Liver (tissue), 9 donors: ENCODE measurements around the gene CD2. TPM values are rescaled to one million over a fixed set of nuclear protein-coding genes. Genes with fewer than 3 reads are reported as not detected.

ENCODE experiments used
- DNase-seq: peaks from one replicate; pipeline ENCODE4 v3.0.0-alpha.2; 2017; ENCODE audit warnings: low spot score
- H3K27ac ChIP-seq, 2 donors: one replicate each; pipeline ENCODE4 v1.7.0; 2013; ENCODE audit warnings: inconsistent platforms in 2 of 2, low read length in 2 of 2, control low read depth in 1 of 2, low read depth in 1 of 2, mild to moderate bottlenecking in 1 of 2
- H3K27me3 ChIP-seq, 4 donors: one replicate each; pipeline versions ENCODE4 v1.6.1 to v1.7.0; 2013; ENCODE audit warnings: low read length in 3 of 4, inconsistent platforms in 1 of 4, mild to moderate bottlenecking in 1 of 4, moderate library complexity in 1 of 4; ENCODE audit not compliant: control insufficient read depth in 4 of 4, insufficient read depth in 4 of 4
- H3K36me3 ChIP-seq, 4 donors: one replicate each; pipeline versions ENCODE4 v1.6.1 to v1.7.0; 2013; ENCODE audit warnings: low read length in 3 of 4, mild to moderate bottlenecking in 3 of 4, low read depth in 1 of 4, moderate library complexity in 1 of 4; ENCODE audit not compliant: control insufficient read depth in 4 of 4, insufficient read depth in 3 of 4
- H3K4me1 ChIP-seq, 4 donors: one replicate each; pipeline versions ENCODE4 v1.6.1 to v1.7.0; 2013; ENCODE audit warnings: low read length in 3 of 4, mild to moderate bottlenecking in 3 of 4, moderate library complexity in 1 of 4; ENCODE audit not compliant: control insufficient read depth in 4 of 4, insufficient read depth in 4 of 4
- H3K4me3 ChIP-seq, 3 donors: one replicate each; pipeline versions ENCODE4 v1.6.1 to v1.7.0; 2013; ENCODE audit warnings: low read length in 3 of 3, control low read depth in 1 of 3, low read depth in 1 of 3, mild to moderate bottlenecking in 1 of 3
- H3K9ac ChIP-seq, 2 donors: one replicate each; pipeline ENCODE4 v1.7.0; 2013; ENCODE audit warnings: low read length in 2 of 2, mild to moderate bottlenecking in 2 of 2, moderate library complexity in 2 of 2, control low read depth in 1 of 2, low read depth in 1 of 2
- H3K9me3 ChIP-seq, 4 donors: one replicate each; pipeline versions ENCODE4 v1.6.1 to v1.7.0; 2013; ENCODE audit warnings: low read length in 3 of 4; ENCODE audit not compliant: control insufficient read depth in 4 of 4
- ATF3 ChIP-seq: IDR thresholded peaks from 2 replicates; pipeline ENCODE4 v1.6.1; 2016; ENCODE audit warnings: antibody characterized with exemption
- EGR1 ChIP-seq, 2 donors: IDR thresholded peaks; 2 replicates each; pipeline ENCODE4 v1.6.1; 2016 to 2018; ENCODE audit warnings: antibody characterized with exemption in 2 of 2, low read depth in 2 of 2
- FOXA1 ChIP-seq: IDR thresholded peaks from 2 replicates; pipeline ENCODE4 v1.6.1; 2016; ENCODE audit warnings: antibody characterized with exemption
- FOXA2 ChIP-seq: IDR thresholded peaks from 2 replicates; pipeline ENCODE4 v1.6.1; 2016; ENCODE audit warnings: antibody characterized with exemption
- GABPA ChIP-seq, 2 donors: IDR thresholded peaks in 1 of 2; conservative IDR thresholded peaks in 1 of 2; 2 replicates each; pipeline ENCODE4 v1.6.1; 2016; ENCODE audit warnings: antibody characterized with exemption in 2 of 2, mild to moderate bottlenecking in 1 of 2, moderate library complexity in 1 of 2
- HNF4A ChIP-seq, 2 donors: conservative IDR thresholded peaks; 2 replicates each; pipeline ENCODE4 v1.6.1; 2016; ENCODE audit warnings: antibody characterized with exemption in 2 of 2, mild to moderate bottlenecking in 2 of 2
- HNF4G ChIP-seq: IDR thresholded peaks from 2 replicates; pipeline ENCODE4 v1.6.1; 2016; ENCODE audit warnings: antibody characterized with exemption
- JUND ChIP-seq, 2 donors: IDR thresholded peaks; 2 replicates each; pipeline ENCODE4 v1.6.1; 2016; ENCODE audit warnings: antibody characterized with exemption in 2 of 2
- MAX ChIP-seq: IDR thresholded peaks from 2 replicates; pipeline ENCODE4 v1.6.1; 2016; ENCODE audit warnings: antibody characterized with exemption
- NR2F2 ChIP-seq: IDR thresholded peaks from 2 replicates; pipeline ENCODE4 v1.6.1; 2016; ENCODE audit warnings: antibody characterized with exemption
- RAD21 ChIP-seq, 2 donors: IDR thresholded peaks; 2 replicates each; pipeline ENCODE4 v1.6.1; 2016; ENCODE audit warnings: antibody characterized with exemption in 2 of 2, mild to moderate bottlenecking in 2 of 2
- REST ChIP-seq: IDR thresholded peaks from 2 replicates; pipeline ENCODE4 v1.6.1; 2016; ENCODE audit warnings: antibody characterized with exemption, mild to moderate bottlenecking
- RXRA ChIP-seq, 2 donors: IDR thresholded peaks; 2 replicates each; pipeline ENCODE4 v1.6.1; 2017 to 2018; ENCODE audit warnings: antibody characterized with exemption in 2 of 2, mild to moderate bottlenecking in 1 of 2
- SP1 ChIP-seq: IDR thresholded peaks from 2 replicates; pipeline ENCODE4 v1.6.1; 2018; ENCODE audit warnings: antibody characterized with exemption, mild to moderate bottlenecking
- TAF1 ChIP-seq: conservative IDR thresholded peaks from 2 replicates; pipeline ENCODE4 v1.6.1; 2016; ENCODE audit warnings: antibody characterized with exemption, mild to moderate bottlenecking
- YY1 ChIP-seq: IDR thresholded peaks from 2 replicates; pipeline ENCODE4 v1.6.1; 2016; ENCODE audit warnings: antibody characterized with exemption, mild to moderate bottlenecking
- ZBTB33 ChIP-seq: IDR thresholded peaks from 2 replicates; pipeline ENCODE4 v1.6.1; 2016; ENCODE audit warnings: antibody characterized with exemption
- WGBS: extraction: QIAGEN DNeasy Blood & Tissue Kit; methylation state at CpG from one replicate; pipeline ENCODE4 v1.1.7; 2013; 5-methylcytosine and 5-hydroxymethylcytosine counted together
- polyA plus RNA-seq, 2 donors: library from polyadenylated mRNA; stranded (reverse) in 1 of 2; unstranded in 1 of 2; fragments of 200-250 nt in 1 of 2; fragments of >200 nt in 1 of 2; fragmentation: Nextera tagmentation in 1 of 2; extraction: Ambion mirVana in 1 of 2; gene quantifications; one replicate each; pipeline versions ENCODE4 v1.2.1 to v1.2.3, GENCODE V29; 2013 to 2015
- total RNA-seq, 2 donors: library from RNA; depleted of rRNA; stranded (reverse); fragments of >200 nt; gene quantifications; one replicate each; pipeline ENCODE4 v1.2.3, GENCODE V29; 2014
- TF ChIP-seq, protein P1 (sequence below): fragments of 150-350 bp; IDR thresholded peaks from 2 replicates; pipeline ENCODE4 v1.5.1; 2017; ENCODE audit warnings: improper control_type of control experiment, low read depth, low read length; ENCODE audit not compliant: missing input control
- donor health status: healthy.
- donor health status: healthy.
- donor health status: healthy.
- donor health status: healthy.
- donor health status: healthy.

The CD2 gene
- total and polyA plus RNA-seq, 4 donors, result 0.28 to 1.5 (median 0.89) TPM

DNA sequence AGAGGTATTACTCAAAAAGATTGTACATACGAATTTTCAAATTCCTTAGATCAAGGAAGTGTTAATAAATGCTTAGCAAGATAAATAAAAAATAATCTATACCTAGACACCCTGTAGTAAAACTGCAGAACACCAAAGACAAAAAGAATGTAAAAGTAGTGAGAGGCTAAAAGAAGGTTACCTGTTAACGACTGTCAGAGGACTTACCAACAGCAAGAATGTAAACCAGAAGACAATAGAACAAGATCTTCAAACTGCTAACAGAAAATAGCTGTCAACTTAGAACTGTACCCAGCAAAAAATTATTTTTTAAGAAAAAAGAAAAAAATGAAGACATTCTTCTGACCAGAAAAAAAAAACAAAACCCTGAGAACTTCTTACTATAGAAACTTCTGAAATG lies 51.2 kb downstream of the CD2 start:
- no peak for TF ChIP-seq EGR1 (IDR thresholded peaks at IDR 0.05; ENCODE audit: low read depth in 2 of 2)
- no peak for TF ChIP-seq SP1
- TF ChIP-seq YY1, result no peak
- TF ChIP-seq JUND (IDR thresholded peaks at IDR 0.05), result no peak
- no peak for TF ChIP-seq ATF3
- no peak for TF ChIP-seq REST
- TF ChIP-seq HNF4A (conservative IDR thresholded peaks at IDR 0.05), result no peak
- no peak for TF ChIP-seq ZBTB33
- TF ChIP-seq FOXA1, result no peak
- no peak for TF ChIP-seq RXRA (IDR thresholded peaks at IDR 0.05)
- TF ChIP-seq, protein P1, sequence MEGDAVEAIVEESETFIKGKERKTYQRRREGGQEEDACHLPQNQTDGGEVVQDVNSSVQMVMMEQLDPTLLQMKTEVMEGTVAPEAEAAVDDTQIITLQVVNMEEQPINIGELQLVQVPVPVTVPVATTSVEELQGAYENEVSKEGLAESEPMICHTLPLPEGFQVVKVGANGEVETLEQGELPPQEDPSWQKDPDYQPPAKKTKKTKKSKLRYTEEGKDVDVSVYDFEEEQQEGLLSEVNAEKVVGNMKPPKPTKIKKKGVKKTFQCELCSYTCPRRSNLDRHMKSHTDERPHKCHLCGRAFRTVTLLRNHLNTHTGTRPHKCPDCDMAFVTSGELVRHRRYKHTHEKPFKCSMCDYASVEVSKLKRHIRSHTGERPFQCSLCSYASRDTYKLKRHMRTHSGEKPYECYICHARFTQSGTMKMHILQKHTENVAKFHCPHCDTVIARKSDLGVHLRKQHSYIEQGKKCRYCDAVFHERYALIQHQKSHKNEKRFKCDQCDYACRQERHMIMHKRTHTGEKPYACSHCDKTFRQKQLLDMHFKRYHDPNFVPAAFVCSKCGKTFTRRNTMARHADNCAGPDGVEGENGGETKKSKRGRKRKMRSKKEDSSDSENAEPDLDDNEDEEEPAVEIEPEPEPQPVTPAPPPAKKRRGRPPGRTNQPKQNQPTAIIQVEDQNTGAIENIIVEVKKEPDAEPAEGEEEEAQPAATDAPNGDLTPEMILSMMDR, result no peak
- no peak for TF ChIP-seq FOXA2
- TF ChIP-seq MAX, result no peak
- TF ChIP-seq GABPA (IDR thresholded peaks at IDR 0.05 in 1 of 2, conservative IDR thresholded peaks at IDR 0.05 in 1 of 2), result no peak
- TF ChIP-seq NR2F2, result no peak
- TF ChIP-seq HNF4G, result no peak
- no peak for TF ChIP-seq RAD21 (IDR thresholded peaks at IDR 0.05)
- no peak for TF ChIP-seq TAF1
- no peaks in the 10 kb centered on the region for H3K36me3 ChIP-seq
- 53% methylated on average over 2 of the region's 2 CpGs for WGBS
- H3K9ac ChIP-seq, result no peak overlapping the region
- H3K4me1 ChIP-seq, result no peaks in the 10 kb centered on the region
- no peak for DNase-seq
- H3K4me3 ChIP-seq, result no peak overlapping the region
- H3K27me3 ChIP-seq, result no peaks in the 10 kb centered on the region
- H3K27ac ChIP-seq, result no peak overlapping the region
- H3K9me3 ChIP-seq, result no peaks in the 10 kb centered on the region
